Glutamatergic neuron (in vitro differentiated cells): ENCODE data around the gene SPACA4. TPM values are rescaled to one million over a fixed set of nuclear protein-coding genes. Genes with fewer than 3 reads are reported as not detected.

Experiments
- DNase-seq: peaks from one replicate; pipeline ENCODE4 v3.0.0; 2022
- H3K27ac Mint-ChIP-seq: one replicate; pipeline ENCODE4 v1.8.0; 2020; ENCODE audit warnings: mild to moderate bottlenecking, mixed read lengths, inconsistent platforms; ENCODE audit not compliant: unreplicated experiment
- H3K27me3 Mint-ChIP-seq: one replicate; pipeline ENCODE4 v1.8.0; 2020; ENCODE audit warnings: mild to moderate bottlenecking, moderate library complexity, mixed read lengths, inconsistent platforms; ENCODE audit not compliant: unreplicated experiment
- H3K36me3 Mint-ChIP-seq: one replicate; pipeline ENCODE4 v1.8.0; 2020; ENCODE audit warnings: mild to moderate bottlenecking, mixed read lengths, inconsistent platforms; ENCODE audit not compliant: unreplicated experiment
- H3K4me1 Mint-ChIP-seq: one replicate; pipeline ENCODE4 v1.8.0; 2020; ENCODE audit warnings: mild to moderate bottlenecking, low read depth, mixed read lengths, inconsistent platforms; ENCODE audit not compliant: unreplicated experiment
- H3K4me3 Mint-ChIP-seq: one replicate; pipeline ENCODE4 v1.8.0; 2020; ENCODE audit warnings: mild to moderate bottlenecking, mixed read lengths, inconsistent platforms; ENCODE audit not compliant: unreplicated experiment
- H3K9me3 Mint-ChIP-seq: one replicate; pipeline ENCODE4 v1.8.0; 2020; ENCODE audit warnings: mild to moderate bottlenecking, moderate library complexity, mixed read lengths, inconsistent platforms; ENCODE audit not compliant: unreplicated experiment
- total RNA-seq: library from RNA; stranded (reverse); fragmentation: NEBNext Ultra II Directional; extraction: Animal tissue kit (Norgen Biotek cat#: 25700); gene quantifications from one replicate; pipeline ENCODE4 v1.2.1, GENCODE V29; 2021; ENCODE audit not compliant: unreplicated experiment
- TF ChIP-seq, protein P1 (sequence below): fragments of 200-600 bp; sonication (generic); IDR thresholded peaks from one replicate; pipeline ENCODE4 v1.5.0; 2021; ENCODE audit not compliant: partially characterized antibody, unreplicated experiment

SPACA4 gene
- total RNA-seq, 1 donor from 2014 or later, result not detected

DNA sequence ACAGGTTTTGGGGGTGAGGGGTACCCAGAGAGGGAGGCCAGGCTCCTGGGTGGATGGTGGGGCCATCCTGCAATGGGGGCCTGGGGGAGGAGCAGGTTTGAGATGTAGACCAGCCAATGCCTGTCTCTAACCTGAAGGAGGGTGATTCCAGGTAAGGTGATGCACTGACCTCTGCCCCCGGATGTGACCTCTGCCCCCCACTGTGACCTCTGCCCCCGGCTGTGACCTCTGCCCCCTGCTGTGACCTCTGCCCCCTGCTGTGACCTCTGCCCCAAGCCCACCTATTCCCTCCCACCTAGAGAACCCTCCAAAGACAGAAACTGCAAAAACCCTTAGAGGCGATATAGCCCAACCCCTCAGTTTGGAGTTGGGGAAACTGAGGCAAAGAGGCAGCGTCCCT lies 10.3 kb upstream of the SPACA4 start:
- Mint-ChIP-seq H3K9me3 (peaks cover 3% of the 10 kb centered on the region), H3K36me3 (no peaks in the 10 kb centered on the region), H3K27me3 (no peaks in the 10 kb centered on the region), H3K4me1 (no peaks in the 10 kb centered on the region), H3K27ac (no peak overlapping the region), H3K4me3 (no peak overlapping the region)
- no peak for DNase-seq
- TF ChIP-seq, protein P1, sequence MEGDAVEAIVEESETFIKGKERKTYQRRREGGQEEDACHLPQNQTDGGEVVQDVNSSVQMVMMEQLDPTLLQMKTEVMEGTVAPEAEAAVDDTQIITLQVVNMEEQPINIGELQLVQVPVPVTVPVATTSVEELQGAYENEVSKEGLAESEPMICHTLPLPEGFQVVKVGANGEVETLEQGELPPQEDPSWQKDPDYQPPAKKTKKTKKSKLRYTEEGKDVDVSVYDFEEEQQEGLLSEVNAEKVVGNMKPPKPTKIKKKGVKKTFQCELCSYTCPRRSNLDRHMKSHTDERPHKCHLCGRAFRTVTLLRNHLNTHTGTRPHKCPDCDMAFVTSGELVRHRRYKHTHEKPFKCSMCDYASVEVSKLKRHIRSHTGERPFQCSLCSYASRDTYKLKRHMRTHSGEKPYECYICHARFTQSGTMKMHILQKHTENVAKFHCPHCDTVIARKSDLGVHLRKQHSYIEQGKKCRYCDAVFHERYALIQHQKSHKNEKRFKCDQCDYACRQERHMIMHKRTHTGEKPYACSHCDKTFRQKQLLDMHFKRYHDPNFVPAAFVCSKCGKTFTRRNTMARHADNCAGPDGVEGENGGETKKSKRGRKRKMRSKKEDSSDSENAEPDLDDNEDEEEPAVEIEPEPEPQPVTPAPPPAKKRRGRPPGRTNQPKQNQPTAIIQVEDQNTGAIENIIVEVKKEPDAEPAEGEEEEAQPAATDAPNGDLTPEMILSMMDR, result no peak

DNA sequence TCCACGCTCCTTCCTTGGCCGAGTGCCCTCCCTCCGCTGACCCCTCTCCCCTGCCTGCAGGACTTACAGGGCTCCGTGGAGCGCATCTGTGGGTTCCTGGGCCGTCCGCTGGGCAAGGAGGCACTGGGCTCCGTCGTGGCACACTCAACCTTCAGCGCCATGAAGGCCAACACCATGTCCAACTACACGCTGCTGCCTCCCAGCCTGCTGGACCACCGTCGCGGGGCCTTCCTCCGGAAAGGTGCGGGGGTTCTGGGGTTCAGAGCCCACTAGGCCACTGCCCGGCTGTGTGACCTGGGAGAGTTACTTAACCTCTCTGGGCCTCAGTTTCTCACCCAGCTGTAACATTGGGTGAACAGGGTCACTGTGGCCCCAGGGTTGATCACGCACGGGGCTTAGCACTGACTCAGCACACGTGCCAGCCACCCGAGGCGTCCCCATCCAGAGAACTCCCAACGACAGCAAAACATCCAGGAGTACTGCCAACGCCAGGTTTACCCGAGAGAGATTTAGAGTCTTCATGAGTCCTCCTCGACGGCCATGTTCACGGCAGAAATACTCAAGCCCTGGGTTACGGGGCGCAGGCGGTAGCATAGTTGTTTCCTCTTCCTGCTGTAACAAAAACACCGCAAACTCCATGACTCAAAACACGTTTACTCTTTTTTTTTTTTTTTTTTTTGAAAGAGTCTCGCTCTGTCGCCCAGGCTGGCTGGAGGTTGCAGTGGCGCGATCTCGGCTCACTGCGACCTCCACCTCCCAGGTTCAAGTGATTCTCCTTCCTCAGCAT lies 9.7 kb upstream of the SPACA4 start:
- Mint-ChIP-seq H3K4me1 (no peaks in the 10 kb centered on the region), H3K27me3 (no peaks in the 10 kb centered on the region), H3K9me3 (peaks cover 3% of the 10 kb centered on the region), H3K4me3 (no peak overlapping the region), H3K36me3 (no peaks in the 10 kb centered on the region), H3K27ac (no peak overlapping the region)
- TF ChIP-seq, protein P1, result no peak
- DNase-seq, result no peak

DNA sequence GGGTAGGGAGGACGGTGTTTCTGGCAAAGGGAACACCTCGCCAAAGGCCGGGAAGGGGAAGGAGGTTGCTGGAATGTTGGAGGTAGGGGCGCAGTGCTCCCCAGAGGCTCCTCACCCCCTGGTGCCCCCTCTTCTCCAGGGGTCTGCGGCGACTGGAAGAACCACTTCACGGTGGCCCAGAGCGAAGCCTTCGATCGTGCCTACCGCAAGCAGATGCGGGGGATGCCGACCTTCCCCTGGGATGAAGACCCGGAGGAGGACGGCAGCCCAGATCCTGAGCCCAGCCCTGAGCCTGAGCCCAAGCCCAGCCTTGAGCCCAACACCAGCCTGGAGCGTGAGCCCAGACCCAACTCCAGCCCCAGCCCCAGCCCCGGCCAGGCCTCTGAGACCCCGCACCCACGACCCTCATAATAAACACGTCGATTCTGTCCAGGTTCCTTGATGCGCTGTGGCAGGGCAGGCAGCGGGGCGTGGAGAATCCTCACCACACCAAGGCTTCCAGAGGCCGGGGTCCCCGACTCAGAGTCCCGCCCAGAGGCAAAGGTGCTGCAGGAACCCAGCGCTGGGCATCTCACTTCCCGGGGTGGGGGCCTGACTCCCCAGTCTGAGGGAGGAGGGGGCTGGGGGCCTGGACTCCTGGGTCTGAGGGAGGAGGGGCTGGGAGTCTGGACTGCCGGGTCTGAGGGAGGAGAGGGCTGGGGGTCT lies 7.4 kb upstream of the SPACA4 start:
- peaks cover 3% of the 10 kb centered on the region for H3K9me3 Mint-ChIP-seq

DNA sequence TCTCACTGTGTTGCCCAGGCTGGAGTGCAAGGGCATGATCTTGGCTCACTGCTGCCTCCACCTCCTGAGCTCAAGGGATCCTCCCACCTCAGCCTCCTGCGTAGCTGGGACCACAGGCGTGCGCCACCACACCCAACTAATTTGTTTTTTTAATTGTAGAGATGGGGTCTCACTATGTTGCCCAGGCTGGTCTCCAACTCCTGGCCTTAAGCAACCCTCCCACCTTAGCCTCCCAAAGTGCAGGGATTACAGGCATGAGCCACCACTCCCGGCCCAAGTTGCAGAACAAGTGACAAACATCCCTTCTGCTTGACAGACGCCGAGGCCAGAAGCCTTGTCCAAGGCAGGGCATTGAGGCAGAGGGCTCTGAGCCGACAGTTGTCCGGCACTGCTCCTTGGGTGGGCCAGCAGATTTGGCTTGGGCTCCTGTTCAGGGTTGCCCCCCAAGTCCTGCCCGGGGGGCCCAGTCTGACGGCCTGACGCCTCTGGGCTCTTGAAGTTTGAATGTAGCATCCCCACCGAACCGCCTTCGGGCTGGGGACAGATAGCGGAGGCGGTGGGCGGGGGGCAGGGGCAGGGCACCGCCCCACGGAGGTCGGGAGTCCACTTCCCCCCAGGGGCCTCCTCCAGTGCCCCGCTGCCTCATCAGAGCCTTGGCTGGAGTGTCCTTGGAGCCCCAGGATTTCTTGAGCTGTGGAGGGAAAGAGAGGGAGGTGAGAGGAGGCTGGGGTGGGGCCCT lies 5.7 kb upstream of the SPACA4 start:
- H3K4me3 Mint-ChIP-seq, result no peak overlapping the region

More for the DNA sequence above, 7.4 kb upstream of the SPACA4 start:
- H3K27me3 Mint-ChIP-seq, result no peaks in the 10 kb centered on the region
- DNase-seq, result no peak
- H3K4me1 Mint-ChIP-seq, result no peaks in the 10 kb centered on the region
- TF ChIP-seq, protein P1, result no peak
- H3K4me3 Mint-ChIP-seq, result no peak overlapping the region
- H3K27ac Mint-ChIP-seq, result no peak overlapping the region
- no peaks in the 10 kb centered on the region for H3K36me3 Mint-ChIP-seq

More for the DNA sequence above, 5.7 kb upstream of the SPACA4 start:
- Mint-ChIP-seq H3K4me1 (no peaks in the 10 kb centered on the region), H3K9me3 (peaks cover 3% of the 10 kb centered on the region), H3K36me3 (no peaks in the 10 kb centered on the region), H3K27ac (no peak overlapping the region), H3K27me3 (no peaks in the 10 kb centered on the region)
- DNase-seq, result no peak
- TF ChIP-seq, protein P1, result no peak
